ENCODE measurements around the gene PTPRT.

Gene PTPRT

DNA sequence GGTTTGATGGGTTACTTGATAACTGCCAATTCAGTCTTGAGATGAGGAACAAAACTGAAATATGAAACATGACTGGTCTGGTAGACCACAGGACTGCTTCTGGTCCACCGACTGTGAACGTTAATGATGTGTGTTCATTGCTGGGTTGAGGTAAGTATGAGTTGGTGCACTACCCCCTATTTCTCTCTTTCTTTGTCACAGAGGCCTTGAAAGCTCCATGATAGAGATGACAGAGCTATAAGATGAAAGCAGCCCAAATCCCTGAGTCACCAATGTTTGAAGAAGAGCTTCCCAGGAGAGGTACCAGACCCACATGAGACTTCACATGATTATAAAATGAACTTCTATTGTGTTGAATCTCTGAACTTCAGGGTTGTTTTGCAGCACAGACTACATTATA lies 555.5 kb downstream of the PTPRT start:
- Histone ChIP-seq H3K9ac (ENCODE audit: low read length) (no peak overlapping the region), H3K4me1 (ENCODE audit: low read length) (no peaks in the 10 kb centered on the region), H3K9me2 (replicated peaks; ENCODE audit: insufficient read depth, low read length) (no peaks in the 10 kb centered on the region), H3K9me3 (replicated peaks; ENCODE audit: insufficient read depth, low read length) (no peaks in the 10 kb centered on the region), H3K4me3 (ENCODE audit: low read length) (no peak overlapping the region), H3K79me2 (ENCODE audit: low read length) (no peaks in the 10 kb centered on the region), H3F3A (ENCODE audit: insufficient read depth, low read length) (no peaks in the 10 kb centered on the region), H3K36me3 (replicated peaks; ENCODE audit: insufficient read depth, low read length) (no peaks in the 10 kb centered on the region), H3K4me2 (ENCODE audit: low read depth, low read length) (no peak overlapping the region), H2AFZ (ENCODE audit: low read length) (no peak overlapping the region), H4K20me1 (ENCODE audit: insufficient read depth, low read length) (no peaks in the 10 kb centered on the region), H3K27me3 (replicated peaks; ENCODE audit: insufficient read depth, low read length) (no peaks in the 10 kb centered on the region), H3K27ac (ENCODE audit: low read length) (no peak overlapping the region)
- no peak for DNase-seq
- TF ChIP-seq EZH2phosphoT487 (IDR thresholded peaks at IDR 0.05; ENCODE audit: low read length) (no peak), EZH2 (optimal IDR thresholded peaks at IDR 0.05; ENCODE audit: low read depth, low read length) (no peak)
- TF ChIP-seq, protein P1, sequence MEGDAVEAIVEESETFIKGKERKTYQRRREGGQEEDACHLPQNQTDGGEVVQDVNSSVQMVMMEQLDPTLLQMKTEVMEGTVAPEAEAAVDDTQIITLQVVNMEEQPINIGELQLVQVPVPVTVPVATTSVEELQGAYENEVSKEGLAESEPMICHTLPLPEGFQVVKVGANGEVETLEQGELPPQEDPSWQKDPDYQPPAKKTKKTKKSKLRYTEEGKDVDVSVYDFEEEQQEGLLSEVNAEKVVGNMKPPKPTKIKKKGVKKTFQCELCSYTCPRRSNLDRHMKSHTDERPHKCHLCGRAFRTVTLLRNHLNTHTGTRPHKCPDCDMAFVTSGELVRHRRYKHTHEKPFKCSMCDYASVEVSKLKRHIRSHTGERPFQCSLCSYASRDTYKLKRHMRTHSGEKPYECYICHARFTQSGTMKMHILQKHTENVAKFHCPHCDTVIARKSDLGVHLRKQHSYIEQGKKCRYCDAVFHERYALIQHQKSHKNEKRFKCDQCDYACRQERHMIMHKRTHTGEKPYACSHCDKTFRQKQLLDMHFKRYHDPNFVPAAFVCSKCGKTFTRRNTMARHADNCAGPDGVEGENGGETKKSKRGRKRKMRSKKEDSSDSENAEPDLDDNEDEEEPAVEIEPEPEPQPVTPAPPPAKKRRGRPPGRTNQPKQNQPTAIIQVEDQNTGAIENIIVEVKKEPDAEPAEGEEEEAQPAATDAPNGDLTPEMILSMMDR (IDR thresholded peaks at IDR 0.05; ENCODE audit: low read length), result no peak

DNA sequence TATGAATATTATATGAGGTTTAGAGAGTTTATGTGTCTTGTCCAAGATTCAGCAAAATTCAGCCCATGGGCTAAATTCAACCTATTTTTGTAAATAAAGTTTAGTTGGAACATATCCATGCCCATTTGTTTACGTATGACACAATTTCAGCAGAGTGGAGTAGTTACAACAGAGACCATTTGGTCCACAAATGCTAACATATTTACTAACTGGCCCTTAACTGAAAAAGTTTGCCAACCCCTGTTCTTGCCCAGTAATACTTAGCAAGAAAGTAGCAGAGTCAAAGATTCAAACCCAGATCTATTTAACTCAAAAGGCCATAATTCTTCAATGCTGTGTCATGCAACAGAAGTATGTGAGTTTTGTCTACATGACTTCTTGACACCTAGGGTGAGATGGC lies 561.0 kb downstream of the PTPRT start:
- Histone ChIP-seq H3K4me1 (ENCODE audit: low read length) (no peaks in the 10 kb centered on the region), H3K27me3 (replicated peaks; ENCODE audit: insufficient read depth, low read length) (no peaks in the 10 kb centered on the region), H3K9me2 (replicated peaks; ENCODE audit: insufficient read depth, low read length) (no peaks in the 10 kb centered on the region), H3F3A (ENCODE audit: insufficient read depth, low read length) (no peaks in the 10 kb centered on the region), H3K9ac (ENCODE audit: low read length) (no peak overlapping the region), H3K79me2 (ENCODE audit: low read length) (no peaks in the 10 kb centered on the region), H3K4me3 (ENCODE audit: low read length) (no peak overlapping the region), H3K27ac (ENCODE audit: low read length) (no peak overlapping the region), H3K9me3 (replicated peaks; ENCODE audit: insufficient read depth, low read length) (no peaks in the 10 kb centered on the region), H3K36me3 (replicated peaks; ENCODE audit: insufficient read depth, low read length) (no peaks in the 10 kb centered on the region), H3K4me2 (ENCODE audit: low read depth, low read length) (no peak overlapping the region), H4K20me1 (ENCODE audit: insufficient read depth, low read length) (no peaks in the 10 kb centered on the region), H2AFZ (ENCODE audit: low read length) (no peak overlapping the region)
- no peak for DNase-seq
- TF ChIP-seq, protein P1 (IDR thresholded peaks at IDR 0.05; ENCODE audit: low read length), result no peak
- TF ChIP-seq EZH2phosphoT487 (IDR thresholded peaks at IDR 0.05; ENCODE audit: low read length) (no peak), EZH2 (optimal IDR thresholded peaks at IDR 0.05; ENCODE audit: low read depth, low read length) (no peak)

DNA sequence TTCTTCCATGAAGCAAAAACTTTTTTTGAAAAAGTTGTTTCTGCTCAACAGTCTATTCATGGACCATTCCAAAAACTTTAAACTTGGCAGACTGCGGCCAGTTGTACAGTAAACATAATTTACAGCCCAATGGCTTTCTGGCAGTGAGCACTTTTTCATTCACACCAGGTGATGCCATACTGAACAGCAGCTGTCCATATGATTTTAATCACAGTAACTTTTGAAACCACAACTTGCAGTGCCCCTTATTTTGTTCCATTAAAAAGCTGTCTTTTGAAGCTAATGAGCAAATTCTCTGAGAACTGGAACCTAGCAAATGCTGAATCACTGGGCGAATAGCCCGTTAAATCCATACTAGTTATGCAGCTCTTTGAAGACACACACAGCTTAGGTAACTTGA lies 576.6 kb downstream of the PTPRT start:
- no peaks in the 10 kb centered on the region for H3F3A ChIP-seq (ENCODE audit: insufficient read depth, low read length)
- no peaks in the 10 kb centered on the region for H3K36me3 ChIP-seq (replicated peaks; ENCODE audit: insufficient read depth, low read length)
- TF ChIP-seq EZH2 (optimal IDR thresholded peaks at IDR 0.05; ENCODE audit: low read depth, low read length) (no peak), EZH2phosphoT487 (IDR thresholded peaks at IDR 0.05; ENCODE audit: low read length) (no peak)
- TF ChIP-seq, protein P1 (IDR thresholded peaks at IDR 0.05; ENCODE audit: low read length), result no peak
- no peak overlapping the region for H3K4me2 ChIP-seq (ENCODE audit: low read depth, low read length)
- no peak overlapping the region for H3K9ac ChIP-seq (ENCODE audit: low read length)
- H3K27ac ChIP-seq (ENCODE audit: low read length), result no peak overlapping the region
- H3K27me3 ChIP-seq (replicated peaks; ENCODE audit: insufficient read depth, low read length), result no peaks in the 10 kb centered on the region
- H2AFZ ChIP-seq (ENCODE audit: low read length), result no peak overlapping the region
- DNase-seq, result no peak
- no peaks in the 10 kb centered on the region for H3K9me3 ChIP-seq (replicated peaks; ENCODE audit: insufficient read depth, low read length)
- H3K4me1 ChIP-seq (ENCODE audit: low read length), result no peaks in the 10 kb centered on the region
- H4K20me1 ChIP-seq (ENCODE audit: insufficient read depth, low read length), result no peaks in the 10 kb centered on the region
- H3K4me3 ChIP-seq (ENCODE audit: low read length), result no peak overlapping the region
- H3K9me2 ChIP-seq (replicated peaks; ENCODE audit: insufficient read depth, low read length), result no peaks in the 10 kb centered on the region
- H3K79me2 ChIP-seq (ENCODE audit: low read length), result no peaks in the 10 kb centered on the region

Data from MM.1S (cell line).